GOT3 (cell line): ENCODE data around the gene B4GALNT2.
"Not testable (repeated sequence)": the region's sequence is repeated elsewhere in the genome, so short reads cannot be mapped to it uniquely, and the experiment has no call there.

Experiments used
- DNase-seq: peaks from one replicate; lab custom pipeline; 2025; ENCODE audit warnings: mixed read lengths; lab: John Stamatoyannopoulos, UW

Gene B4GALNT2

DNA sequence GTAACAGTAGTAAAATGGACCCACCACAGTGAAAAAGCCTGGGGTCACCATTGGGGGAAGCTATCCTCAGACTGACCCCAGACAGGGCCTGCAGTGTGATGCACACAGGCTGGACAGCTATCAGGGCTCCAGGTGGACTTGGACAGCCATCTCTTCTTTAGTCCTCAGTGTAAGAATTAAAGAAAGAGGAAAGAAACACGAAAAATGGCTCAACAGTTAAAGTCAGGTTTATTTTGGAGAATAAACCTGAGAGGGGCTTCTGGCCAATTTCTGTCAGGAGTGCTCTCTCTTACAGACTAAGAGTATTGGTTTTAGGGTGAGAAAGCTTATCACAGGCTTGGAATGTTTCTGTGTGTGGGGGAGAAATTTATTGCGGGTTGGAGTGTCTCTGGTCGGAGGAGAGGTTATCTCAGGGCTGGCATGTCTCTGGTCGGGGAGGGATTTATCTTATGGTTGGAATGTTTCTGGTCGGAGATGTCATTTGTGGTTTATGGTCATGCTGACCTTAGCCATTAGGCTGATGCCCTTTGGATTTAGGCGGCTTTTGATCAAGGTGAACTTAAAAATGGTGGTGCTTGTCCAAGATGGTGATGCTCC lies 10.8 kb upstream of the B4GALNT2 start:
- no peak for DNase-seq

DNA sequence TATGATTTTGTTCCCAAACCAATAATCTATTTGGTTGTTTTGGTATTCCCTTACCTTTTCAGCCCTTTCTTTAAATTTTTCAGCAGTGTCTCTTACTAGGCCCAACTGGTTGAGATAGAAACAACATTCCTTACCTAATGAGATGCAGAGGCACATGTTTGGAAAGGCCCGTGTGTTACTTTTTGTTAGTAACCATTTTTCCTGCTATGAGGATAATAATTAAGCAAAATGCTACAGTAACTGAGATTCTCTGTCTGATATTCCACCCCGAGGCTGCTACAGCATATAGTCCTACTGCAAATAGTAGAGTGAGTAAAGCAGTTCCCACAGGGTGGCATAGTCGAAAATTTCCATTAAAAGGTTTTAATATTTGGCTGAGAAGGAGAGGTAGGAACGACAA lies 10.0 kb upstream of the B4GALNT2 start:
- no peak for DNase-seq

DNA sequence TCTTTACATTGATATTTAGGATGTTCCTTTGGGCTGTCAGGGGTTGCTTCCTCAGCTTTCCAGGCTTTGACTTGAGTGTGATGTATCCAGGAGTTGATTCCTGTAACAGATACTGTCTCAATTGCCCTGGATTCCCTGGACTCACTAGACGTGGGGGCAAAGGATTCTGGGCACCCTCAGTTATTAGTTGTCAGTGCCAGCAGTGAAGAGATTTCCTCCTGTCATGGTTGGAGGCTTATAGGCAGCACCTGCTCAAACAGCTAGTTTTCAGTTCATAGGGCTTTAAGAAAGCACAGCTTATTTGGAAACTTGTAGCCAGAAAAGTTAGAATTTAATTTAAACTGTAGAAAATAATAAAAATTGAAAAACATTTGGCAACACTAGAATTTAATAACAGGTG lies 9.5 kb upstream of the B4GALNT2 start:
- no peak for DNase-seq

DNA sequence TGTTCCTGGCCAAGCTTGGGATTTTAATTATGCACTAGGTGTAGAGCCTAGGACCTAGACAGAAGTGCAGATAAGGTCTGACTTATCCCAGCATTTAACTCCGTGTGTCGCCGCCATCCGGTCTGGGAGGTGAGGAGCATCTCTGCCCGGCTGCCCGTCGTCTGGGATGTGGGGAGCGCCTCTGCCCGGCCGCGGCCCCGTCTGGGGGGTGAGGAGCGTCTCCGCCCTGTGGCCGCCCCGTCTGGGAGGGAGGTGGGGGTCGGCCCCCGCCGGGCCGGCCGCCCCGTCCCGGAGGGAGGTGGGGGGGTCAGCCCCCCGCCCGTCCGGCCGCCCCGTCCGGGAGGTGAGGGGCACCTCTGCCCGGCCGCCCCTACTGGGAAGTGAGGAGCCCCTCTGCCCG lies 7.1 kb upstream of the B4GALNT2 start:
- DNase-seq = no peak

DNA sequence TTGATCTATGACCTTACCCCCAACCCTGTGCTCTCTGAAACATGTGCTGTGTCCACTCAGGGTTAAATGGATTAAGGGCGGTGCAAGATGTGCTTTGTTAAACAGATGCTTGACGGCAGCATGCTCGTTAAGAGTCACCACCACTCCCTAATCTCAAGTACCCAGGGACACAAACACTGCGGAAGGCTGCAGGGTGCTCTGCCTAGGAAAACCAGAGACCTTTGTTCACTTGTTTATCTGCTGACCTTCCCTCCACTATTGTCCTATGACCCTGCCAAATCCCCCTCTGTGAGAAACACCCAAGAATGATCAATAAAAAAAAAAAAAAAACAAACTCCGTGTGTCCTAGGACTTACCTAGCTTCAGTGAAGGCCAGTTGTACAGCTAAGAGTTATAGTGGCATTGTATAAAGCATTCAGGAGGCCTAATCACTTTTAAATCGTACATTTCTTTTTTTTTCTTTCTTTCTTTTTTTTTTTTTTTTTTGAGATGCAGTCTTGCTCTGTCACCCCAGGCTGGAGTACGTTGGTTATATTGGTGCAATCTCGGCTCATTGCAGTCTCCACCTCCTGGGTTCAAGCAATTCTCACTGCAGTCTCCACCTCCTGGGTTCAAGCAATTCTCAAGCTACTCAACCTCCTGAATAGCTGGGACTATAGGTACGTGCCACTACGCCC lies 6.2 kb upstream of the B4GALNT2 start:
- not testable (repeated sequence) for DNase-seq

DNA sequence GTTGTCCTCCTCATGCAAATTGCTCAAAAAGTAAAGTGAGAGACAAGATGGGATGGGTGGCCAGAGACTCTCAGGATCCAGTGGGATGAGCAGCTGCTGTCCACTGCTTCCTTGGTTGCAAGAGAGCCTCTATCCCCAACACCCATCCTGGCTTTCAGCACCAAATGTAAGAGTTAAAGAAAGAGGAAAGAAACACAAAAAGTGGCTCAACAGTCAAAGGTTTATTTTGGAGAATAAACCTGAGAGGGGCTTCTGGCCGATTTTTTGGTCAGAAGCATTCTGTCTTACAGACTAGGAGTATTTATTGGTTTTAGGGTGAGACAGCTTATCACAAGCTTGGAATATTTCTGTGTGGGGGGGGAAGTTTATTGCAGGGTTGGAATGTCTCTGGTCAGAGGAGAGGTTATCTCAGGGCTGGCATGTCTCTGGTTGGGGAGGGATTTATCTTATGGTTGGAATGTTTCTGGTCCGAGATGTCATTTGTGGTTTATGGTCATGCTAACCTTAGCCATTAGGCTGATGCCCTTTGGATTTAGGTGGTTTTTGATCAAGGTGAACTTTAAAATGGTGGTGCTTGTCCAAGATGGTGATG lies 3.1 kb upstream of the B4GALNT2 start:
- DNase-seq = not testable (repeated sequence)

DNA sequence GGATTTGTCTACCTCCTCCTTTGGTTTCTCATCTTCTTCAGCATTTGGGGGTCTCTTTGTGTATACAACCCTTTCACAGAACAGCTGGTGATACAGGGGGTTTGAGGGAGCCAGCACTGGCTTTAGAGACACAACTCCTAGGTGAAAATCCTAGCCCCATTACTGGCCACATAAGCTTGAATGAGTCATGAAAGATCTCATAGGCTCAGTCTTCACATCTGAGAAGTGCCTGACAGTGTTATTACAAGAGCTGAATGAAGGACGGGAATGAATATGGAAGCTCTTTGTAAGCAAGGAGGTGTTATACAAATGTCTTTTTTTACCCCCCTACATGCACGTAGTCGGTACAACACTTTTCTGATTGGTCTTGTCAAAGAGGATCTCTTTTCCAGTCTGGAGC lies 1.7 kb upstream of the B4GALNT2 start:
- DNase-seq = no peak

DNA sequence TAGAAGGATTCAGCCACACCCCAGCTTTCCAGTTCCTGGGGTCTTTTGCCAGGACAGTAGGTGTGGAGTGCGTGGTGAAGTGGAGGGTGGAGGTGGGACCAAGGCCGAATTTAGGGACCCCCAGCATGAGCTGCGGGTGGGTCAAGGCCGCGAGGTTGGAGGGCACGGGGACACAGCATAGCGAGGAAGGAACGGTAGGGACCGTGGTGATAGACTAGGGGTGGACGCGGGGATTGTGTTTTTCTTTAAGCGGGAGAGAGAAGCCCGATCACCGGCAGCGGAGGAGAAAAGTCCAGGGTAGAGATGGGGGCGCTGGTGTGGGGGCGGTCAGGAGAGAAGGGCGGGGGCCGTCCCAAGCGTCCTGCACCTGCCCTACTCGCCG lies 261 bp upstream of the B4GALNT2 start:
- no peak for DNase-seq

DNA sequence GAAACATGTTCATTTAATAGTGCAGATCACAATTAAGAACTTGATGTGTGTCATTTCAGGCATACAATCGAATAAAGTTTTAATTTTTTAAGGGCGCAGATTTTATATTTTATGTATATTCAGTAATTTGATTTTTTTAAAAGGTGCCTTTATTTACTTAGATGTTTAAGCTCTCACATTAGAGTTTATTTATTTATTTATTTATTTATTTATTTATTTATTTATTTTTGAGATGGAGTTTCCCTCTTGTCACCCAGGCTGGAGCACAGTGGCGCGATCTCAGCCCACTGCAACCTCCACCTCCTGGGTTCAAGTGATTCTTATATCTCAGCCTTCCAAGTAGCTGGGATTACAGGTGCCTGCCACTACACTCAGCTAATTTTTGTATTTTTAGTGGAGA lies 3.8 kb downstream of the B4GALNT2 start:
- DNase-seq = no peak

DNA sequence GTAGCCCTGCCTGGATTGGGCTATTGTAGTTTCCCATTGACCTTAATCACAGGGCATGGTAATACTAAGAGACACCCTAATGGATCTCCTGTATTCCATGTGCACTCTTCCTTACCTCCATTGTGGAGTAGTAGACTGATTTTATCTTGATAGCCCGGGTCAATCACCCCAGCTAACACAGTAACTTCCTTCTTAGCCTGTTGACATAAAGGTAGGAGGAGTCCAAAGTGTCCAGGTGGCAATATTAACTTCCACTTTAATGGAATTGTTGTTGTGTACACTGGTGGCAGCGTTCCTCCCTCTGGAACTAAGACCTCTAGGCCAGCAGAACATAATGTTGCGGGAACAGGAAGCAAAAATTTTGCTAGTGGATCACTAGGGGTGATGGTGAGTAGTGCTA lies 13.1 kb downstream of the B4GALNT2 start:
- not testable (repeated sequence) for DNase-seq

DNA sequence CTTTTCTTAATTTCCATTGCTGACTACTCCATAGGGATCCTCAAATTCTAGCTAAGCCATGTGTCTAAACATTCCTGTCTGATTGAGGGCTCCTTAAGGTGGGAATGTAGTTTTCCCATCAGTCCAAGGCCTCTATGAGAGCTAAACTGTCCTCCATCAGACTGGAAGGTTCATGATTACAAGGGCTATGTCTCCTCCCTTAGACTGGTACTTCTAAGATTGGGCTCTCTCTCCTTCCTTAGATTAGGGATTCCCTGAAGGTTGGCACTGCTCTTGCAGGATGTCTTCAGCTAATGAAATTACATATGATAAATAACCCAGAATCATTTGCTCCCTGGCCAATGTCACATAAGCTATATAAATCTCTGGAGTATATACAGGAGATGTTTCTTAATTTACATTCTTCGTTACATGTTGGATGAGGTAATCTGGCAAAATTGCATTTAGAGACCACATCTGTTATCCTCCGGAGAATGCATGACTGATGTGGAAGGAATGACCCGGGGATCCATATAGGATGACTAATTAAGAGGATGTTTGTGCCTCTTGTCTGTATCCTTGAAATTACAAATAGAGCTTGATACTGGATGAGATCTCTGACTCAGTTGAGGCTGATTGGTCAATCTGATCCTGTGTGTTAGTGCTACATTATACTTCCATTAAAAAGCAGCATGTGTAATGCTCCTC lies 14.2 kb downstream of the B4GALNT2 start:
- no peak for DNase-seq

DNA sequence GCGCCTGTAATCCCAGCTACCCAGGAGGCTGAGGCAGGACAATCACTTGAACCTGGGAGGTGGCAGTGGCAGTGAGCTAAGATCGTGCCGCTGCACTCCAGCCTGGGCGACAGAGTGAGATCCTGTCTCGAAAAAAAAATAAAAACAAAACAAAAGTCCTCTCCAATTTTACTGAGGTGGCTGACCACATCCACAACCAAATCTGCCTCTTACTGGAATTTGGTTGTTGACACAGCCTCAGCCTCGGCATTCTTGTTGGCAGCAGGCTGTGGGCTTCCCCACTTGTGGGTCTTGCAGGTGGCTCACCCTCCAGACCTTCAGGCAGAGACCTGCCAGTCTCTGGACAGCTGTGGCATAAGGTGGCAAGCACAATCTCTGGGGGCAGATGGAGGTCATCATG lies 15.6 kb downstream of the B4GALNT2 start:
- DNase-seq = no peak

DNA sequence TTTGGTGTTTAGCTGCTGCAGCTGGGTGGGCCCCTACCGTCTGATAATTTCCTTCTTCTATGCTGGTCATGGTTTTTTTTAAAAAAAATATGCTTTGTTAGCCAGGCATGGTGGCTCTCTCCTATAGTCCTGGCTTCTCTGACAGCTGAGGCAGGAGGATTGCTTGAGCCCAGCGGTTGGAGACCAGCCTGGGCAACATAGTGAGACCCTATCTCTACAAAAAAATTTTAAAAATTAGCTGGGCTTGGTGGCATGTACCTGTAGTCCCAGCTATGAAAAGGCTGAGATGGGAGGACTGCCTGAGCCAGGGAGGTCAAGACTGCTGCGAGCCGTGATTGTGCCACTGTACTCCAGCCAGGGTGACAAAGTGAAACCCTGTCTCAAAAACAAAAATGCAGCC lies 19.4 kb downstream of the B4GALNT2 start:
- no peak for DNase-seq

DNA sequence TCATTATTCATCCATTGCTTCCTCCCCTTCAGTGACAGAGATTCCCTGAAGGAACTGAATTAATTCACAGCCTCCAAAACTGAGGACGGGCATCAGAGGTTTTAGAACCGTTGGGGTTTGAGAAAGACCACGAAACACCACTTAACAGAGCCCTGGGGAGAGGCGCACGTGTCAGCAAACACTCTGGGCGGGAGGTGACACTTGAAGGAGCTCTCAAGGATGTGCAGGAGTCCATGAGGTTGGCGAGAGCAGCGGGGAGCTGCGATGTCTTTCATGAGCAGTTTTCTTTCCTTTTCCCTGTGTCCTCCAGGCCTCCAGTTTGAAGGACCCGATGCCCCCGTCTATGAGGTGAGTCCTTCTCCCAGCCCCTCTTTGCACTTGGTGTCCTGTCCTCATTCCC lies 23.7 kb downstream of the B4GALNT2 start:
- DNase-seq = no peak

DNA sequence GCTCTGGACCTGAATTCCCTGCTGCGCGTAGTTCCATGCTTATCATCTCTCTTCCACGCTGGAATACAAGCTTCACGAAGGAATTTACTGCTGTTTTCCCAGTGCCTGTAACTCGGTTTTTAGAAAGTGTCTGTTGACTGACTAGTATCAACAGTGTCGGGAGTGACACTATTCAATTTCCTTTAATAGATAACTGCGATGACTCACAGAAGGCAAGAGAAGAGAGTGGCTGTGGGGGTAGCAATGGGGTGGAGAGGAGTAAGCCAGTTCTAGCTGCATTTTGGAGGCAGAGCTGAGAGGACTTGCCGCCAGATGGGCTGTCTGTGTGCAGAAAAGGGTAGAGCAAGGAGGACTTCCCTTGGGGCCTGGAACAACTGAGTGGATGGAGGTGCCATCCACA lies 25.2 kb downstream of the B4GALNT2 start:
- DNase-seq = no peak

DNA sequence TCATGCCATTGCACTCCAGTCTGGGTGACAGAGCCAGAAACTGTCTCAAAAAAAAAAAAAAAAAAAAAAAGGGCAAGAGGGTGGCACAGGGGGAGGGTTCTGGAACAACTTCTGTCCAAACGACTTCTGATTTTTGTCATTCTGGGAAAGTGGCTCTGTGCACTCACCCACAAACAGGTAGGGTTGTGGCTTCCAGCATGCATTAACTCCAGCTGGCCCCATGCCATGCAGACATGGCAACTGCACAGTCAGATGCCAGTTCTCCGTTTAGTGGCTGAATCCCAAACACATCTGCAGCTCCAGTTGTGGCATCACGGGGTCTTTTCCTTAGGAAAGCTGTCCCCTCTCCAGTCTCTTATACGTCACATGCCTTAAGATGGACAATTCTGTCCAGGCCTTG lies 30.3 kb downstream of the B4GALNT2 start:
- no peak for DNase-seq

DNA sequence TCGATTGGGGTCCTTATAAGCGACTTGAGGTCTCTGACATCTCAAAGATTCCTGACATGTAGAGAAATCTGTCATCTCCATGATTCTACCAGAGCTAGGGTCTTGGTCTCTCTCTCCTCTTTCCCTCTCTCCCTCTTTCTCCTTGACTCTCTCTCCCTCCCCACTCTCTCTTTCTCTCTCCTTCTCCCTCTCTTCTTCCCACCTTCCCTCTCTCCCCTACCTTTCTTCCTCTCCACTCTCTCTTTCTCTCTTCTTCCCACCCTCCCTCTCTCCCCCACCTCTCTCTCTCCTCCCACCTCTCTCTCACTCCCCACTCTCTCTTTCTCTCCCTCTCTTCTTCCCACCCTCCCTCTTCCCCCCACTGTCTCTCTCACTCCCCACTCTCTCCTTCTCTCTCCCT lies 32.6 kb downstream of the B4GALNT2 start:
- no peak for DNase-seq

DNA sequence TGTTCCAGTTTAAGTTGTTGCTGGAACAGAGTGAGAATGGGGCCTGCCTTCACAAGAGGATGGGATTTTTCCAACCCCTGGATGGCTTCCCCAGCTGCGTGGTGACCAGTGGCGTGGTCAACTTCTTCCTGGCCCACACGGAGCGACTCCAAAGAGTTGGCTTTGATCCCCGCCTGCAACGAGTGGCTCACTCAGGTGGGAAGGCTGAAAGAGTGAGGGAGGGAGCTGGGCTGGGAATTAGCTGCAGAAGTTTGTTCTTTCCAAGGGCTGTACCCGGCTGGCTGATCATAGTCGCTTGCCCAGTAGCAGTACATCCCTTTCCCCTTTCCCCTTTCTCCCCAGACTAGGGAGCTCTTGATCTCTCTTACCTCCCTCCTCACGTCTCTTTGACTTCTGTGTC lies 36.1 kb downstream of the B4GALNT2 start:
- DNase-seq = no peak

DNA sequence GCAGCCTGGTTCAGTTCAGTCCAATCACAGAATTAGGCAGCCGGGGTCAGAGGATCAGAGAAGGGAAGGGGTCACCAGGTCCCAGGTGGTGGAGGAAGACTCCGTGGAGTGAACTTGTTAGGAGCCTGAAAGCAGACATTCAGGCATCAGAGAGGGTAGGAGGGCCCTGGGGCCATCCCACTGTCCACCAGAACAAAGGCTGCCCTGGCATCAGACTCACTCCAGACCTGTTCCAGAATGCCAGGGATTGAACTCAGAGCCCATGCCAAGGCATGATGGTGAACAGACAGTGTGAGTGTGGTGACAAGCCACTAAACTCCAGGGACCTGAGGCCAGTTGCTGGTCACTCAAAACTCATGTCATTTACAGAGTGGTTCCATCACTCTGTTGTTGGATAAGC lies 37.6 kb downstream of the B4GALNT2 start:
- DNase-seq = no peak

DNA sequence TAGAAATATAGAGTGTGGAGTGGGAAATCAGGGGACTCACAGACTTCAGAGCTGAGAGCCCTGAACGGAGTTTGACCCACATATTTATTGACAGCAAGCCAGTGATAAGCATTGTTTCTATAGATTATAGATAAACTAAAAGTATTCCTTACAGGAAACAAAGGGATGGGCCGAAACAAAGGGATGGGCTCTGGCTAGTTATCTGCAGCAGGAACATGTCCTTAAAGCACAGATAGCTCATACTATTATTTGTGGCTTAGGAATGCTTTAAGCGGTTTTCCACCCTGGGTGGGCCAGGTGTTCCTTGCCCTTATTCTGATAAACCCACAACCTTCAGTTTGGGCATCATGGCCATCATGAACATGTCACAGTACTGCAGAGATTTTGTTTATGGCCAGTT lies 38.1 kb downstream of the B4GALNT2 start:
- DNase-seq = not testable (repeated sequence)

DNA sequence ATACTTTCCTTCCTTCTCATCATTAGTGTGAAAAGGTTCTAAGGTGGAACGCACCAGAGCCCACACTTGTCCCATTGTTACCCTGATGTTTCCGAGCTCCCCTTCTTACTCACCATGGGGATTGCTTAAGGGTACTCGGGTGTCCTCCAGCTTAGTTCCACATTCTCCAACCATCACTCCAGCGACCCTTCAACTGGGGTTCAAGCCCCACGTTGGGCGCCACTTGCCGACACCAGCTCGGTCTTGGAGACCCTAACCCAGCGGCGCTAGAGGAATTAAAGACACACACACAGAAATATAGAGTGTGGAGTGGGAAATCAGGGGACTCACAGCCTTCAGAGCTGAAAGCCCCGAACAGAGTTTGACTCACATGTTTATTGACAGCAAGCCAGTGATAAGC lies 43.4 kb downstream of the B4GALNT2 start:
- not testable (repeated sequence) for DNase-seq

DNA sequence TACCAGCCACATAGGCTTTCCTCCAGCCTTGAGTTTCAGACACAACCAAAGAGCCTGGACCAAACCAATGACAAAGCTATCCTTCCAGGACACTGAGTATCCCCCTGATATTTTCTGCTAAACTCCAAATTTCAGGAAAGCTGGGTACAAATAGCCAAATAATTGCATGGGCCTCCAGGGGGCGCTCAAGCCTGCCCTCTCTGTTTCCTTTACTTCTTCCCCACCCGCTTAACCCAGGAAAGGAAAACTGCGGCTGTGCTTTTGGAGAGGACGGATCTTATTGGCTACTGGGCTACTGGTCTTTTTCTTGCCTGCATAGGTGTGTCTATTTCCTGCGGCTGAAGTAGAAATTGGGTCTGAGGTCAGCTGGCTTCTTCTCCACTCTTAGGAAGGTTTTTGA lies 47.7 kb downstream of the B4GALNT2 start:
- no peak for DNase-seq

DNA sequence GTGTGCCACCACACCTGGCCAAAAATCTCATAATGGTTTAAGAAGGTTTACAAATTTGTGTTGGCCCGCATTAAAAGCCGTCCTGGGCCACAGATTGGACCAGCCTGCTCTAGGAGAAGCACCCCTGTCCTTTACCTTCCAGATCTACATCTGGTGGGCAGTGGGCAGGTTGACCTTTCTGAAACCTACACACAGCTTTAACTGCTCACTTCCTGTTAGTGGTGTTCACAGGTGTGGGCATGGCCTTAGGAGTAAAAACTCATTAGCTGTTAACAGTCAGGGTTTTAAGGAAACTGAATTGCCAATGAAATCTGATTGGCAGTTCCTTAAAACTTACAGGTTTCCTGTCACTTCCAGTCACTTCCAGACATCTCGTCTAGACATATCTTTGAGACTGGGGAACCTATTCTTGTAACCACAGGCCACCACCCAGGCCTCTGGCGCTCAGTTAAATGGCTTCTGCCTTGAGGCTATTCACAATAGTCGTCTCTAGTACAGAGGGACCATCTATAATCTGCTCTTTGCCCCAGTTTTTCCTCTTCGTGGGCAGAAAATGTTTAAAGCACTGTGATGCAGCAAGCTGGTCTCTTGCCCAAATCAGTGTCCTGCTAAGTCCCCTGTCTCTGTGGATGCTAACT lies 48.5 kb downstream of the B4GALNT2 start:
- DNase-seq = no peak
